ENCODE measurements around the gene MYO1G. TPM values are rescaled to one million over a fixed set of nuclear protein-coding genes. Genes with fewer than 3 reads are reported as not detected.

MYO1G gene
- total and polyA plus RNA-seq, 10 of the 15 experiments (the other 5 are each of a cell fraction or from before 2014, with no cell fraction given) = 1.8 to 232 (median 134) TPM

- TF ChIP-seq NFXL1 (IDR thresholded peaks at IDR 0.05; ENCODE audit: borderline replicate concordance) (no peak), ESRRA (IDR thresholded peaks at IDR 0.05; ENCODE audit: low read length) (no peak), ZBTB40 (IDR thresholded peaks at IDR 0.05; ENCODE audit: borderline replicate concordance) (no peak), PKNOX1 (IDR thresholded peaks at IDR 0.05) (peak; percentile 91), ZSCAN29 (IDR thresholded peaks at IDR 0.05) (no peak), REST (IDR thresholded peaks at IDR 0.05; ENCODE audit: low read depth, low read length) (no peak), ATF2 (IDR thresholded peaks at IDR 0.05; ENCODE audit: low read length) (no peak), ZNF384 (IDR thresholded peaks at IDR 0.05; ENCODE audit: borderline replicate concordance, low read depth, low read length) (peak; percentile 20), NFYB (IDR thresholded peaks at IDR 0.05; ENCODE audit: insufficient read depth, low read depth, low read length) (0 out of 2 replicates have a peak, but pooled peaks have one; percentile 22), NFYA (IDR thresholded peaks at IDR 0.05; ENCODE audit: borderline replicate concordance, low read depth, low read length) (no peak), NKRF (conservative IDR thresholded peaks at IDR 0.05) (no peak), CEBPB (IDR thresholded peaks at IDR 0.05; ENCODE audit: borderline replicate concordance in 1 of 2, low read depth in 2 of 2, low read length in 2 of 2) (no peak), NR2C2 (IDR thresholded peaks at IDR 0.05; ENCODE audit: borderline replicate concordance, control insufficient read depth, insufficient read length, low read depth) (no peak)
These were observed 20.7 kb upstream of the MYO1G start (continued) for GRCh38 chr7:44999245-45000092.

Measured in GM12878 (cell line).